GM12878 (cell line): Measurements from ENCODE around the gene WWOX. TPM values are rescaled to one million over a fixed set of nuclear protein-coding genes. Genes with fewer than 3 reads are reported as not detected.

Source experiments
- ATAC-seq: fragments of 200-7000 bp; cut with Tn5 transposase; 3 replicates; pipeline ENCODE4 v1.9.1; 2020; ENCODE audit warnings: mild to moderate bottlenecking, moderate library complexity
- BruUV-seq: library from RNA; stranded (reverse); fragments of 400-500 nt; replicated peaks from 2 replicates; lab custom pipeline; 2021; lab: Mats Ljungman, UMichigan
- CTCF ChIA-PET: fragments of 300-600 bp; sonication (Branson Sonifier 250); formaldehyde crosslinking; extraction: SDS; loops from one replicate; lab custom pipeline; 2021; ENCODE audit warnings: inconsistent platforms; lab: Yijun Ruan, JAX
- POLR2A ChIA-PET: fragments of 350-600 bp; formaldehyde crosslinking; extraction: SDS; loops from one replicate; lab custom pipeline; 2021; ENCODE audit warnings: inconsistent platforms; lab: Charles Lee
- RAD21 ChIA-PET: fragments of 300-600 bp; sonication (Branson Sonifier 250); formaldehyde crosslinking; loops from one replicate; lab custom pipeline; 2023; ENCODE audit warnings: antibody characterized with exemption; ENCODE audit not compliant: unreplicated experiment; lab: Charles Lee
- SMC1A ChIA-PET: fragments of 300-600 bp; sonication (Branson Sonifier 250); formaldehyde crosslinking; loops from one replicate; lab custom pipeline; 2023; ENCODE audit not compliant: unreplicated experiment, uncharacterized antibody; lab: Charles Lee
- DNase-seq: peaks from one replicate; pipeline ENCODE4 v3.0.0-alpha.2; 2011; ENCODE audit warnings: low read depth, low spot score
- FAIRE-seq: peaks from 3 replicates; lab custom pipeline; 2011; peaks lifted over from hg19 to GRCh38; lab: Jason Lieb, UNC
- H2AFZ ChIP-seq: 2 replicates; pipeline ENCODE4 v1.6.0; 2011; ENCODE audit warnings: low read depth, low read length, control low read depth; ENCODE audit not compliant: control insufficient read depth
- H3K27ac ChIP-seq: 2 replicates; pipeline ENCODE4 v1.5.1; 2011; ENCODE audit warnings: control low read depth; ENCODE audit not compliant: control insufficient read depth, insufficient read depth
- H3K27me3 ChIP-seq, 2 experiments: replicated peaks in 1 of 2; 2 replicates each; pipeline versions ENCODE4 v1.6.0 to v1.6.1; 2011; ENCODE audit warnings: low read length in 1 of 2; ENCODE audit not compliant: control insufficient read depth in 2 of 2, insufficient read depth in 2 of 2
- H3K36me3 ChIP-seq, 2 experiments: 2 replicates each; pipeline ENCODE4 v1.5.1; 2011; ENCODE audit warnings: low read length in 1 of 2; ENCODE audit not compliant: control insufficient read depth in 2 of 2, insufficient read depth in 2 of 2
- H3K4me1 ChIP-seq: 2 replicates; pipeline ENCODE4 v1.6.1; 2011; ENCODE audit warnings: mild to moderate bottlenecking, low read length, moderate library complexity, mixed read lengths; ENCODE audit not compliant: control insufficient read depth, insufficient read depth
- H3K4me2 ChIP-seq: 2 replicates; pipeline ENCODE4 v1.6.0; 2011; ENCODE audit warnings: control low read depth; ENCODE audit not compliant: control insufficient read depth, insufficient read depth
- H3K4me3 ChIP-seq: fragments of 200-600 bp; sonication (generic); 2 replicates; pipeline ENCODE4 v1.5.1; 2016
- H3K79me2 ChIP-seq: 2 replicates; pipeline ENCODE4 v1.6.0; 2011; ENCODE audit warnings: low read length; ENCODE audit not compliant: control insufficient read depth, insufficient read depth
- H3K9ac ChIP-seq: 2 replicates; pipeline ENCODE4 v1.8.0; 2011; ENCODE audit warnings: low read length, control low read depth, mixed read lengths; ENCODE audit not compliant: control insufficient read depth, insufficient read depth
- H3K9me3 ChIP-seq: replicated peaks from 3 replicates; pipeline ENCODE4 v1.5.1; 2011; ENCODE audit warnings: mild to moderate bottlenecking, low read length; ENCODE audit not compliant: control insufficient read depth, insufficient read depth
- H4K20me1 ChIP-seq: 2 replicates; pipeline ENCODE4 v1.6.0; 2011; ENCODE audit not compliant: control insufficient read depth, insufficient read depth
- BMI1 ChIP-seq: fragments of 450-650 bp; IDR thresholded peaks from 2 replicates; pipeline ENCODE4 v1.6.1; 2016; ENCODE audit warnings: mild to moderate bottlenecking, moderate library complexity, borderline replicate concordance
- CTCF ChIP-seq, 3 experiments: IDR thresholded peaks in 2 of 3; conservative IDR thresholded peaks in 1 of 3; 2 replicates each; pipeline ENCODE4 v1.5.1; 2011; ENCODE audit warnings: low read depth in 3 of 3, low read length in 3 of 3, mild to moderate bottlenecking in 3 of 3, control low read depth in 2 of 3, moderate library complexity in 2 of 3, inconsistent platforms in 1 of 3, mixed read lengths in 1 of 3; ENCODE audit not compliant: control insufficient read depth in 2 of 3, insufficient read depth in 1 of 3; ENCODE audit errors: extremely low read depth in 1 of 3
- HCFC1 ChIP-seq: fragments of 150-350 bp; IDR thresholded peaks from 2 replicates; pipeline ENCODE4 v1.6.1; 2014; ENCODE audit warnings: low read length
- IKZF2 ChIP-seq, 2 experiments: fragments of 450-650 bp; IDR thresholded peaks; 2 replicates each; pipeline ENCODE4 v1.6.1; 2017; ENCODE audit warnings: mild to moderate bottlenecking in 2 of 2, moderate library complexity in 2 of 2
- NBN ChIP-seq: fragments of 450-650 bp; IDR thresholded peaks from 2 replicates; pipeline ENCODE4 v1.6.1; 2016
- NFYB ChIP-seq: IDR thresholded peaks from 2 replicates; pipeline ENCODE4 v1.6.1; 2011; ENCODE audit warnings: low read depth, mild to moderate bottlenecking, low read length, improper control_type of control experiment, moderate library complexity; ENCODE audit not compliant: insufficient read depth
- RB1 ChIP-seq: fragments of 450-650 bp; formaldehyde crosslinking; IDR thresholded peaks from 2 replicates; pipeline ENCODE4 v1.6.1; 2017; ENCODE audit warnings: mild to moderate bottlenecking, borderline replicate concordance
- RUNX3 ChIP-seq: IDR thresholded peaks from 2 replicates; pipeline ENCODE4 v1.6.1; 2012; ENCODE audit warnings: low read length, inconsistent platforms
- SPI1 ChIP-seq: IDR thresholded peaks from 2 replicates; pipeline ENCODE4 v1.6.1; 2011; ENCODE audit warnings: low read depth, mild to moderate bottlenecking, low read length, moderate library complexity, borderline replicate concordance; ENCODE audit not compliant: insufficient read depth
- SRF ChIP-seq, 2 experiments: IDR thresholded peaks; 2 replicates each; pipeline ENCODE4 v1.6.1; 2011; ENCODE audit warnings: low read depth in 2 of 2, low read length in 2 of 2, mild to moderate bottlenecking in 1 of 2, moderate library complexity in 1 of 2
- WGBS: methylation state at CpG from one replicate; pipeline ENCODE4 v1.1.6; 2016; ENCODE audit warnings: low lambda C conversion rate; ENCODE audit not compliant: insufficient replicate concordance, insufficient coverage; ENCODE audit errors: missing lambda C conversion rate; 5-methylcytosine and 5-hydroxymethylcytosine counted together
- in situ Hi-C: fragments of 300-500 bp; cut with MboI; formaldehyde crosslinking; loops from 9 replicates; pipeline ENCODE4 v1.14.3; 2018; ENCODE audit warnings: mixed read lengths
- intact Hi-C: fragments of 100-400 bp; cut with micrococcal nuclease; formaldehyde crosslinking; loops from one replicate; pipeline ENCODE4 v1.14.2; 2022; ENCODE audit not compliant: unreplicated experiment
- polyA plus RNA-seq, 11 experiments: library from polyadenylated mRNA; depleted of rRNA in 4 of 11; unstranded in 6 of 11; stranded (reverse) in 5 of 11; fragments of >200 nt; fragmentation: Nextera tagmentation in 4 of 11; fragmentation: Illumina TruSeq in 1 of 11; extraction: Ambion mirVana in 4 of 11; extraction: Trizol in 1 of 11; gene quantifications; 1 replicate in 1 of 11; 2 replicates in 10 of 11; pipeline versions ENCODE4 v1.2.1 to v1.2.3, GENCODE V29; 2011 to 2016; ENCODE audit warnings: inconsistent platforms in 2 of 11, missing spikeins in 2 of 11, low read depth in 1 of 11
- total RNA-seq, 4 experiments: library from RNA; depleted of rRNA in 3 of 4; stranded (reverse); fragments of >200 nt in 3 of 4; fragmentation: Illumina TruSeq in 1 of 4; extraction: Trizol in 1 of 4; gene quantifications; 2 replicates each; pipeline versions ENCODE4 v1.2.1 to v1.2.3, GENCODE V29; 2013 to 2021
- TF ChIP-seq, protein P1 (sequence below): IDR thresholded peaks from 2 replicates; pipeline ENCODE4 v1.6.1; 2011; ENCODE audit warnings: low read depth, mild to moderate bottlenecking, low read length, moderate library complexity, borderline replicate concordance; ENCODE audit errors: extremely low read depth

The WWOX gene
- total and polyA plus RNA-seq, 10 of the 15 experiments (the other 5 are each of a cell fraction or from before 2014, with no cell fraction given): 2.8 to 24.4 (median 17.8) TPM

DNA sequence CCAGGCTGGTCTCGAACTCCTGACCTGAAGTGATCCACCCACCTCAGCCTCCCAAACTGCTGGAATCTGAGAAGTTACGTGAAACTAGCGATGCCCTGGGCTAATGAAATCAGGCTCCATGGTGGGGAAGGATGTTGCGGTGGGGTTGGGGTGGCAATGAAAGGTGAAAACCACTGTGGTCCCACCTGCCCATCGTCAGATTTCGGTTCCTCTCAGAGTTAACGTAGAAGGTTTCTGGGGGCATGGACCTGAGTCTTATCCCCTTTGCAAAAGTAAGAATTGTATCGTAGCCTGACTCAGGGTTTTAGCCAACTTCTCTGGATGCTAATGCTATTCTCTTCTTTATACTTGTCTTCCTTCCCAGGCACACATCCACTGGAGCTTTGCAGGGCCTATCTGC is 402.3 kb downstream of the WWOX start:
- no peaks in the 10 kb centered on the region for H4K20me1 ChIP-seq
- no peak for FAIRE-seq
- H3K4me3 ChIP-seq: no peak overlapping the region
- DNase-seq: no peak
- no peaks in the 10 kb centered on the region for H3K79me2 ChIP-seq
- H3K9ac ChIP-seq: no peak overlapping the region
- intact Hi-C loops (loop anchor here (5.0 to 10.0 kb wide), 2 partner anchors 543 to 1101 kb away; partner anchors contain the start of gene MAF), in situ Hi-C loops (loop anchor here (10.0 kb wide), 1 partner anchor 1103 kb away; the partner anchor contains the start of gene MAF)
- H3K27me3 ChIP-seq: no peaks in the 10 kb centered on the region
- H3K9me3 ChIP-seq: no peaks in the 10 kb centered on the region
- SMC1A ChIA-PET: no interaction called here
- RAD21 ChIA-PET: no interaction called here
- H3K4me1 ChIP-seq: peaks cover 3% of the 10 kb centered on the region
- H3K36me3 ChIP-seq: no peaks in the 10 kb centered on the region
- WGBS: 72% methylated on average over 8 of the region's 8 CpGs
- ATAC-seq: peak; percentile 69
- POLR2A ChIA-PET: no interaction called here
- BruUV-seq: no TSS peak
- no peak overlapping the region for H3K4me2 ChIP-seq
- no peak overlapping the region for H3K27ac ChIP-seq
- no peak overlapping the region for H2AFZ ChIP-seq
- peak; percentile 49 for TF ChIP-seq RUNX3
- TF ChIP-seq CTCF (IDR thresholded peaks at IDR 0.05 in 2 of 3, conservative IDR thresholded peaks at IDR 0.05 in 1 of 3; ENCODE audit: control insufficient read depth in 2 of 3, extremely low read depth in 1 of 3, insufficient read depth in 1 of 3, low read depth in 3 of 3, low read length in 3 of 3): no peak
- TF ChIP-seq SPI1: peak; percentile 67; the same call in 1 of the 2 replicates
- CTCF ChIA-PET: interaction anchor here (1.4 kb wide), 1 partner anchor 268 kb away, joined by 6 read pairs; no protein-coding TSS in a partner anchor

DNA sequence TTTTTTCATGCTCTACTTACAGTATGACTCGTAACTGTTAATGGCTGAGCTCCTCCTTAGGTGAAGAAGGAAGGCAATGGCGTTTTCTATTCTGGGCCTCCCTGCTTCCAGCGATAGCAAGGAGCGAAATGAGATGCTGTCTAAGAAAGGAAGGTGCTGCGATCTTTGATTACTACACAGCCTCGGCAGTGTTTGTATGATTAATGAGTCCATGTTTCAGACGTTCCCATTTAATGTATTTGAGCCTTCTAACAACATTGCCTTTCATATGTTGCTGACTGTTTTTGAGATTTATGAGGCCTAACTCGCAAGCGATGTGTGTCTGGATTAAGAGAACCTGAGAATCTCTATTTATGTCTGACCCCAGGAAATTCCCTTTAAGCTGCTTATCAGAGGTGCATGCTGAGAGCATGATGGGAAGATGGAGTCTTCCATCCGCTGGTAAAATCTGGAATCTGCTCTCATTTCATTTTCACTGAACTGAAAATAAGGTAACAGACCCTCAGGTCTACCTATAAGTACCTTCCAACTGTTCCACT is 403.4 kb downstream of the WWOX start:
- no peak overlapping the region for H3K4me3 ChIP-seq
- peaks cover 3% of the 10 kb centered on the region for H3K4me1 ChIP-seq
- SMC1A ChIA-PET: no interaction called here
- RAD21 ChIA-PET: no interaction called here
- no peaks in the 10 kb centered on the region for H4K20me1 ChIP-seq
- intact Hi-C loops (loop anchor here (1.0 to 10.0 kb wide), 3 partner anchors 267 to 1099 kb away; partner anchors contain the start of gene MAF), in situ Hi-C loops (loop anchor here (10.0 kb wide), 1 partner anchor 1102 kb away; the partner anchor contains the start of gene MAF)
- H3K27me3 ChIP-seq: no peaks in the 10 kb centered on the region
- H3K27ac ChIP-seq: no peak overlapping the region
- no peak overlapping the region for H2AFZ ChIP-seq
- no peak overlapping the region for H3K4me2 ChIP-seq
- H3K79me2 ChIP-seq: no peaks in the 10 kb centered on the region
- no TSS peak for BruUV-seq
- no peaks in the 10 kb centered on the region for H3K9me3 ChIP-seq
- no peaks in the 10 kb centered on the region for H3K36me3 ChIP-seq
- CTCF ChIA-PET: interaction anchor here (0.7 kb wide), 1 partner anchor 268 kb away, joined by 3 read pairs; no protein-coding TSS in a partner anchor
- POLR2A ChIA-PET: no interaction called here
- ATAC-seq (no peak), FAIRE-seq (no peak), DNase-seq (no peak)
- 59% methylated on average over 10 of the region's 10 CpGs for WGBS
- no peak overlapping the region for H3K9ac ChIP-seq
- TF ChIP-seq, protein P1, sequence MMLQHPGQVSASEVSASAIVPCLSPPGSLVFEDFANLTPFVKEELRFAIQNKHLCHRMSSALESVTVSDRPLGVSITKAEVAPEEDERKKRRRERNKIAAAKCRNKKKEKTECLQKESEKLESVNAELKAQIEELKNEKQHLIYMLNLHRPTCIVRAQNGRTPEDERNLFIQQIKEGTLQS: no peak
- no peak for TF ChIP-seq CTCF (IDR thresholded peaks at IDR 0.05 in 2 of 3, conservative IDR thresholded peaks at IDR 0.05 in 1 of 3; ENCODE audit: control insufficient read depth in 2 of 3, extremely low read depth in 1 of 3, insufficient read depth in 1 of 3, low read depth in 3 of 3, low read length in 3 of 3)
- no peak for TF ChIP-seq SRF (IDR thresholded peaks at IDR 0.05; ENCODE audit: low read depth in 2 of 2, low read length in 2 of 2)
- TF ChIP-seq NFYB: no peak
- TF ChIP-seq BMI1: no peak
- no peak for TF ChIP-seq RB1
- TF ChIP-seq NBN: no peak
- no peak for TF ChIP-seq IKZF2 (IDR thresholded peaks at IDR 0.05)
- TF ChIP-seq HCFC1: no peak
